H1 (cell line): Measurements from ENCODE around the gene USB1. TPM values are rescaled to one million over a fixed set of nuclear protein-coding genes. Genes with fewer than 3 reads are reported as not detected.

Experiments used
- CTCF ChIA-PET: fragments of 300-600 bp; sonication (Branson Sonifier 250); formaldehyde crosslinking; loops from one replicate; lab custom pipeline; 2021; ENCODE audit not compliant: partially characterized antibody; lab: Charles Lee
- POLR2A ChIA-PET: fragments of 300-600 bp; sonication (Branson Sonifier 250); formaldehyde crosslinking; loops from one replicate; lab custom pipeline; 2021; ENCODE audit warnings: inconsistent platforms; ENCODE audit not compliant: partially characterized antibody; lab: Charles Lee
- DNase-seq, 2 experiments: peaks; one replicate each; pipeline versions ENCODE4 v3.0.0 to v3.0.0-alpha.2; 2010 to 2022; ENCODE audit warnings: low spot score in 2 of 2, low read depth in 1 of 2, mixed read lengths in 1 of 2
- FAIRE-seq: peaks from 2 replicates; lab custom pipeline; 2011; peaks lifted over from hg19 to GRCh38; lab: Jason Lieb, UNC
- H2AFZ ChIP-seq: 2 replicates; pipeline ENCODE4 v1.8.1; 2012; ENCODE audit warnings: low read length, inconsistent platforms
- H2AK5ac ChIP-seq: 2 replicates; pipeline ENCODE4 v1.6.1; 2013; ENCODE audit warnings: low read depth, low read length
- H2BK120ac ChIP-seq: replicated peaks from 2 replicates; pipeline ENCODE3; 2013; ENCODE audit warnings: low read depth, low read length, inconsistent platforms
- H2BK12ac ChIP-seq: 2 replicates; pipeline ENCODE4 v1.6.1; 2013; ENCODE audit warnings: low read depth, low read length
- H2BK15ac ChIP-seq: 2 replicates; pipeline ENCODE4 v1.6.1; 2013; ENCODE audit warnings: low read length
- H2BK20ac ChIP-seq: 2 replicates; pipeline ENCODE4 v1.6.1; 2013; ENCODE audit warnings: low read length
- H2BK5ac ChIP-seq: 2 replicates; pipeline ENCODE4 v1.6.1; 2013; ENCODE audit warnings: low read depth, low read length
- H3K14ac ChIP-seq: 2 replicates; pipeline ENCODE4 v1.6.1; 2013; ENCODE audit warnings: inconsistent platforms; ENCODE audit not compliant: insufficient read length
- H3K18ac ChIP-seq: 2 replicates; pipeline ENCODE4 v1.6.1; 2013; ENCODE audit warnings: low read length; ENCODE audit errors: extremely low read depth
- H3K23ac ChIP-seq: 2 replicates; pipeline ENCODE4 v1.6.1; 2013; ENCODE audit warnings: inconsistent platforms; ENCODE audit not compliant: insufficient read length
- H3K23me2 ChIP-seq: 2 replicates; pipeline ENCODE4 v1.6.1; 2013; ENCODE audit warnings: low read depth, low read length
- H3K27ac ChIP-seq: 2 replicates; pipeline ENCODE4 v1.6.1; 2011; ENCODE audit warnings: low read depth, low read length, inconsistent platforms
- H3K27me3 ChIP-seq, 4 experiments: replicated peaks in 1 of 4; 1 replicate in 1 of 4; 2 replicates in 3 of 4; pipeline versions ENCODE4 v1.6.1 to v1.8.1; 2011 to 2013; ENCODE audit warnings: low read length in 3 of 4, mild to moderate bottlenecking in 3 of 4, inconsistent platforms in 2 of 4, mixed read lengths in 2 of 4, moderate library complexity in 1 of 4; ENCODE audit not compliant: control insufficient read depth in 3 of 4, insufficient read depth in 3 of 4; ENCODE audit errors: extremely low read depth in 1 of 4
- H3K36me3 ChIP-seq, 4 experiments: 2 replicates each; pipeline versions ENCODE4 v1.6.1 to v1.8.1; 2011 to 2013; ENCODE audit warnings: mild to moderate bottlenecking in 4 of 4, low read length in 3 of 4, moderate library complexity in 2 of 4, control low read depth in 1 of 4, inconsistent platforms in 1 of 4; ENCODE audit not compliant: insufficient read depth in 4 of 4, control insufficient read depth in 2 of 4
- H3K4ac ChIP-seq: replicated peaks from 2 replicates; pipeline ENCODE3; 2013; ENCODE audit warnings: low read length, low read depth, mixed read lengths, inconsistent platforms; ENCODE audit not compliant: insufficient read length
- H3K4me1 ChIP-seq, 4 experiments: replicated peaks in 1 of 4; 1 replicate in 1 of 4; 2 replicates in 3 of 4; pipeline versions ENCODE4 v1.6.1 to v1.8.1; 2011 to 2013; ENCODE audit warnings: low read length in 3 of 4, inconsistent platforms in 2 of 4, mixed read lengths in 1 of 4; ENCODE audit not compliant: insufficient read depth in 4 of 4, control insufficient read depth in 3 of 4
- H3K4me2 ChIP-seq, 2 experiments: 2 replicates each; pipeline versions ENCODE4 v1.6.1 to v1.8.1; 2011 to 2013; ENCODE audit warnings: low read depth in 2 of 2, low read length in 2 of 2, control low read depth in 1 of 2, inconsistent platforms in 1 of 2, mild to moderate bottlenecking in 1 of 2; ENCODE audit not compliant: insufficient read depth in 1 of 2
- H3K4me3 ChIP-seq, 4 experiments: fragments of 200-600, 300-600 bp in 1 of 4; sonication (generic), shearing (Covaris generic), sonication (Bioruptor Twin) in 1 of 4; 2 replicates each; pipeline versions ENCODE4 v1.5.1 to v1.8.1; 2011 to 2016; ENCODE audit warnings: low read length in 4 of 4, low read depth in 3 of 4, control low read depth in 2 of 4, inconsistent platforms in 2 of 4, mild to moderate bottlenecking in 2 of 4, mixed read lengths in 1 of 4, moderate library complexity in 1 of 4; ENCODE audit not compliant: insufficient read depth in 2 of 4; ENCODE audit errors: extremely low read depth in 1 of 4
- H3K56ac ChIP-seq: replicated peaks from 2 replicates; pipeline ENCODE3; 2013; ENCODE audit warnings: low read depth, mild to moderate bottlenecking, mixed read lengths, low read length, inconsistent platforms; ENCODE audit not compliant: insufficient read length
- H3K79me1 ChIP-seq: 2 replicates; pipeline ENCODE4 v1.6.1; 2013; ENCODE audit warnings: low read depth, low read length, control low read depth
- H3K79me2 ChIP-seq, 2 experiments: 2 replicates each; pipeline versions ENCODE4 v1.6.1 to v1.8.1; 2012 to 2013; ENCODE audit warnings: low read length in 2 of 2, mild to moderate bottlenecking in 2 of 2, inconsistent platforms in 1 of 2; ENCODE audit not compliant: insufficient read depth in 2 of 2, control insufficient read depth in 1 of 2
- H3K9ac ChIP-seq, 4 experiments: replicated peaks in 1 of 4; 1 replicate in 1 of 4; 2 replicates in 3 of 4; pipeline versions ENCODE4 v1.6.1 to v1.8.1; 2011 to 2013; ENCODE audit warnings: low read depth in 3 of 4, low read length in 3 of 4, control low read depth in 2 of 4, mild to moderate bottlenecking in 2 of 4, moderate library complexity in 2 of 4, inconsistent platforms in 1 of 4; ENCODE audit errors: extremely low read depth in 1 of 4
- H3K9me3 ChIP-seq, 2 experiments: 2 replicates each; pipeline versions ENCODE4 v1.6.1 to v1.8.1; 2012 to 2013; ENCODE audit warnings: mild to moderate bottlenecking in 2 of 2, moderate library complexity in 2 of 2, control low read depth in 1 of 2, inconsistent platforms in 1 of 2, low read depth in 1 of 2, low read length in 1 of 2, mixed read lengths in 1 of 2; ENCODE audit not compliant: insufficient read depth in 2 of 2
- H4K20me1 ChIP-seq, 2 experiments: replicated peaks in 1 of 2; 2 replicates each; pipeline versions ENCODE3 to v1.8.1; 2011 to 2013; ENCODE audit warnings: inconsistent platforms in 2 of 2, low read length in 2 of 2, mild to moderate bottlenecking in 1 of 2; ENCODE audit not compliant: insufficient read depth in 2 of 2, control insufficient read depth in 1 of 2
- H4K5ac ChIP-seq: 2 replicates; pipeline ENCODE4 v1.6.1; 2013; ENCODE audit warnings: low read length, low read depth, mixed read lengths, inconsistent platforms; ENCODE audit not compliant: insufficient read length
- H4K8ac ChIP-seq: 2 replicates; pipeline ENCODE4 v1.8.0; 2013; ENCODE audit warnings: mild to moderate bottlenecking, moderate library complexity, low read length, inconsistent platforms; ENCODE audit not compliant: insufficient read depth; ENCODE audit errors: extremely low read depth
- H4K91ac ChIP-seq: replicated peaks from 2 replicates; pipeline ENCODE3; 2013; ENCODE audit warnings: low read length, mixed read lengths, inconsistent platforms; ENCODE audit not compliant: insufficient read length
- CBX5 ChIP-seq: fragments of 300-800, 300-1000 bp; sonication (generic); IDR thresholded peaks from 2 replicates; pipeline ENCODE4 v1.7.1; 2016; ENCODE audit warnings: antibody characterized with exemption, low read length, low read depth
- GTF2F1 ChIP-seq: IDR thresholded peaks from 2 replicates; pipeline ENCODE4 v1.6.1; 2012; ENCODE audit warnings: low read depth, low read length, improper control_type of control experiment, borderline replicate concordance
- KDM5A ChIP-seq: fragments of 200-600 bp; IDR thresholded peaks from 2 replicates; pipeline ENCODE4 v1.7.1; 2012; ENCODE audit warnings: mild to moderate bottlenecking, low read length, inconsistent platforms, mixed read lengths
- POLR2AphosphoS5 ChIP-seq: IDR thresholded peaks from 2 replicates; pipeline ENCODE4 v1.6.1; 2011; ENCODE audit warnings: low read depth, low read length
- WGBS, 2 experiments: shearing (Covaris generic) in 1 of 2; methylation state at CpG; one replicate each; pipeline versions ENCODE4 v1.1.6 to v1.1.7; 2013 to 2015; ENCODE audit warnings: low lambda C conversion rate in 2 of 2, mixed read lengths in 2 of 2, inconsistent platforms in 1 of 2, low coverage in 1 of 2, missing lambda C conversion rate in 1 of 2; ENCODE audit not compliant: insufficient replicate concordance in 2 of 2, insufficient coverage in 1 of 2, insufficient read length in 1 of 2; ENCODE audit errors: extremely low coverage in 1 of 2, missing lambda C conversion rate in 1 of 2; 5-methylcytosine and 5-hydroxymethylcytosine counted together
- polyA plus RNA-seq, 7 experiments: library from polyadenylated mRNA; depleted of rRNA in 3 of 7; stranded (reverse) in 5 of 7; unstranded in 2 of 7; fragments of >200 nt in 5 of 7; fragments of 200-250 nt in 2 of 7; gene quantifications; 1 replicate in 5 of 7; 2 replicates in 1 of 7; 4 replicates in 1 of 7; pipeline versions ENCODE4 v1.2.1 to v1.2.3, GENCODE V29; 2011 to 2013; ENCODE audit warnings: missing spikeins in 2 of 7, mixed read lengths in 2 of 7
- total RNA-seq: library from RNA; stranded (reverse); fragmentation: NEBNext Ultra II Directional; extraction: Animal tissue kit (Norgen Biotek cat#: 25700); gene quantifications from 2 replicates; pipeline ENCODE4 v1.2.1, GENCODE V29; 2021

USB1 gene
- total and polyA plus RNA-seq, 2 of the 8 experiments (the other 6 are each of a cell fraction or from before 2014, with no cell fraction given), result 65.4 to 75.9 TPM

- Histone ChIP-seq H3K18ac (no peak overlapping the region), H3K79me1 (no peaks in the 10 kb centered on the region), H3K4me1 (peaks cover 0 to 7% (median 5%) of the 10 kb centered on the region in 4 experiments; a peak in 6 of 7 replicates), H3K56ac (no peak overlapping the region), H3K4me3 (no peak overlapping the region), H3K27me3 (no peaks in the 10 kb centered on the region), H3K79me2 (no peaks in the 10 kb centered on the region), H3K36me3 (no peaks in the 10 kb centered on the region), H3K23ac (no peak overlapping the region), H2AFZ (no peak overlapping the region), H2BK12ac (no peak overlapping the region), H3K23me2 (no peaks in the 10 kb centered on the region), H2BK20ac (no peak overlapping the region), H2BK120ac (no peak overlapping the region), H3K9ac (no peak overlapping the region), H2BK5ac (no peak overlapping the region), H3K4me2 (no peak overlapping the region), H3K9me3 (no peaks in the 10 kb centered on the region), H2BK15ac (no peak overlapping the region), H4K5ac (no peak overlapping the region), H3K4ac (no peak overlapping the region), H3K27ac (no peak overlapping the region), H2AK5ac (no peak overlapping the region), H4K8ac (no peak overlapping the region), H3K14ac (no peak overlapping the region), H4K91ac (no peak overlapping the region), H4K20me1 (no peaks in the 10 kb centered on the region)
- no peak for TF ChIP-seq GTF2F1
- no peak for TF ChIP-seq KDM5A
- TF ChIP-seq CBX5, result no peak
- TF ChIP-seq POLR2AphosphoS5, result no peak
- 77% methylated on average over 9 of the region's 9 CpGs; no CpG with 5 or more reads in 1 of the 2 experiments for WGBS, 2 experiments
- ChIA-PET CTCF (interaction anchor here (0.7 to 3.2 kb wide), 10 partner anchors 9 to 187 kb away, joined by 3 to 15 read pairs (median 4); partner anchors contain the start of gene USB1), POLR2A (interaction anchor here (3.1 kb wide), 1 partner anchor 10 kb away, joined by 10 read pairs; the partner anchor contains the start of gene CNGB1)
- FAIRE-seq (no peak), DNase-seq (no peak)
Measured at GRCh38 chr16:57962756-57963155, 38.5 kb upstream of the USB1 start.
